GM12865 (cell line): ENCODE data around the gene RBP3.

Source experiments
- DNase-seq: peaks from one replicate; pipeline ENCODE4 v3.0.0; 2010; ENCODE audit warnings: low read depth
- H3K4me3 ChIP-seq: 2 replicates; pipeline ENCODE4 v1.5.1; 2011; ENCODE audit warnings: mild to moderate bottlenecking, low read depth, low read length, control low read depth
- CTCF ChIP-seq: IDR thresholded peaks from 2 replicates; pipeline ENCODE4 v1.5.1; 2011; ENCODE audit warnings: low read length, control low read depth, low read depth, inconsistent platforms; ENCODE audit not compliant: insufficient read depth; ENCODE audit errors: missing control alignments

RBP3 gene

GRCh38 chr10:47403446-47404318 lies 55.5 kb downstream of the RBP3 start:
- DNase-seq: no peak
- TF ChIP-seq CTCF: peak; percentile 5
- no peak overlapping the region for H3K4me3 ChIP-seq

GRCh38 chr10:47404446-47404845 lies 56.3 kb downstream of the RBP3 start:
- no peak for DNase-seq
- TF ChIP-seq CTCF: no peak
- H3K4me3 ChIP-seq: no peak overlapping the region

GRCh38 chr10:47404937-47405336 lies 56.8 kb downstream of the RBP3 start:
- no peak overlapping the region for H3K4me3 ChIP-seq
- no peak for DNase-seq
- TF ChIP-seq CTCF: no peak

- no peak overlapping the region for H3K4me3 ChIP-seq
- no peak for DNase-seq
- no peak for TF ChIP-seq CTCF
Observed at GRCh38 chr10:47405857-47406547, 57.8 kb downstream of the RBP3 start.

GRCh38 chr10:47406548-47406869 lies 58.3 kb downstream of the RBP3 start:
- no peak overlapping the region for H3K4me3 ChIP-seq
- DNase-seq: no peak
- TF ChIP-seq CTCF: no peak

GRCh38 chr10:47406870-47407691 lies 58.9 kb downstream of the RBP3 start:
- no peak for TF ChIP-seq CTCF
- DNase-seq: no peak
- no peak overlapping the region for H3K4me3 ChIP-seq
